Measurements from ENCODE around the gene FAM200C. TPM values are rescaled to one million over a fixed set of nuclear protein-coding genes. Genes with fewer than 3 reads are reported as not detected.

FAM200C gene
- 3.2 TPM for total RNA-seq (ENCODE audit: unreplicated experiment)
- long read RNA-seq, transcript ZBED8-201 (2 exons, 2,851 nt) = major isoform, 5 of 6 reads
- long read RNA-seq, partial matches to known transcripts = 0 of 6 reads
- long read RNA-seq, other reads (novel, unspliced or antisense) = 1 of 6 reads

DNA sequence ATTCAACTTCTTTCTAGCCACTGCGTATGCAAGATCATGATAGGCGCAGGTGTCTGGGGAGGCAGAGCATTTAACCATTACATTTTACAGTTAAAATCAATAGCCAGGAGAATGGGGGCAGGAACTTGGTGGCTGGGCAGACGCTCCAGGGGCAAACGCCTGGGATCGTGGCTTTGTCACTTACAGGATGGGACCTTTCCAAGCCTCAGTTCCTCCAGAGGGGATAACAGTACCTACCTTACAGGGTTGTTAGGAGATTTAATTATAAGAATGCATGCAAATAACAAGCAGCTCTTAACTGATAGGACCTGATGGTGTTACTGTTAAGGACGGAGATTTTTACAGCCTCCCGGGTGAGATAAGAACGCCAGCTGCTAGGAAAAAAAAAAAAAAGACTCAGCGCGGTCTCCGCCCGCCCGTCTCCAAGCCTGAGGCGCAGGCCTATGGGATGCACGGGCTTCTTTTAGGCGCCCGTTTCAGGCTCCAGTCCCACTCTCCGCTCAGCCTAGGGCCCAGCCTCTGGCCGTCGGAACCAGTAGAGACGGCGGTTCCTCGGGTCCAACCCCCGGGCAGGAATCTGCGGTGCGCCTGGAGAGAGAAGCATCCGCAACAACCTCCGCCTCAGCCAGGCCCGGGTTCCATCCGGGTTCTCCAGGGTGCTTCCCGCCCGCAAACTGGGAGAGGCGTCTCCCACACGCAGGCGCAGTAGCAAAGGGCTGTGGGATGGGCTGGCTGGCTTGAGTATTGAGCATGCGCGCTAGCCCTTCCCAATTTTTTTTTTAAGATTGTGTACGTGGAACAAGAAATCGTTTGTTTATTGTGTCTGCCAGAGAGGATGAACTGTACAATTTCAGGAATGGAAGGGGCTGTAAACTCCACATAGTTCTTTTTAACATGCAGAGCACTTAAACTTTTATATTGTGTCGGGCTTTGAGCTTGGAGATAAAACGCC is at the start of gene FAM200C:
Gene FAM200C (minus strand): TSS at position 653 of the 952 bp plus-strand sequence. CDS start 4,564 bp downstream, outside the sequence.
- TF ChIP-seq, protein P1, sequence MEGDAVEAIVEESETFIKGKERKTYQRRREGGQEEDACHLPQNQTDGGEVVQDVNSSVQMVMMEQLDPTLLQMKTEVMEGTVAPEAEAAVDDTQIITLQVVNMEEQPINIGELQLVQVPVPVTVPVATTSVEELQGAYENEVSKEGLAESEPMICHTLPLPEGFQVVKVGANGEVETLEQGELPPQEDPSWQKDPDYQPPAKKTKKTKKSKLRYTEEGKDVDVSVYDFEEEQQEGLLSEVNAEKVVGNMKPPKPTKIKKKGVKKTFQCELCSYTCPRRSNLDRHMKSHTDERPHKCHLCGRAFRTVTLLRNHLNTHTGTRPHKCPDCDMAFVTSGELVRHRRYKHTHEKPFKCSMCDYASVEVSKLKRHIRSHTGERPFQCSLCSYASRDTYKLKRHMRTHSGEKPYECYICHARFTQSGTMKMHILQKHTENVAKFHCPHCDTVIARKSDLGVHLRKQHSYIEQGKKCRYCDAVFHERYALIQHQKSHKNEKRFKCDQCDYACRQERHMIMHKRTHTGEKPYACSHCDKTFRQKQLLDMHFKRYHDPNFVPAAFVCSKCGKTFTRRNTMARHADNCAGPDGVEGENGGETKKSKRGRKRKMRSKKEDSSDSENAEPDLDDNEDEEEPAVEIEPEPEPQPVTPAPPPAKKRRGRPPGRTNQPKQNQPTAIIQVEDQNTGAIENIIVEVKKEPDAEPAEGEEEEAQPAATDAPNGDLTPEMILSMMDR (IDR thresholded peaks at IDR 0.05; ENCODE audit: unreplicated experiment) = no peak
- DNase-seq (ENCODE audit: low spot score) = peak; percentile 89
- H3K4me1 Mint-ChIP-seq (ENCODE audit: unreplicated experiment) = peaks cover 10% of the 10 kb centered on the region
- peak within 1 kb of the TSS; percentile 93 for H3K27ac Mint-ChIP-seq (ENCODE audit: unreplicated experiment)
- peak within 1 kb of the TSS; percentile 95 for H3K4me3 Mint-ChIP-seq (ENCODE audit: unreplicated experiment)
- H3K36me3 Mint-ChIP-seq (ENCODE audit: low read depth, unreplicated experiment) = peaks cover 12% of the 10 kb centered on the region
- H3K9me3 Mint-ChIP-seq (ENCODE audit: unreplicated experiment) = no peaks in the 10 kb centered on the region
- H3K27me3 Mint-ChIP-seq (ENCODE audit: unreplicated experiment) = peaks cover 2% of the 10 kb centered on the region

DNA sequence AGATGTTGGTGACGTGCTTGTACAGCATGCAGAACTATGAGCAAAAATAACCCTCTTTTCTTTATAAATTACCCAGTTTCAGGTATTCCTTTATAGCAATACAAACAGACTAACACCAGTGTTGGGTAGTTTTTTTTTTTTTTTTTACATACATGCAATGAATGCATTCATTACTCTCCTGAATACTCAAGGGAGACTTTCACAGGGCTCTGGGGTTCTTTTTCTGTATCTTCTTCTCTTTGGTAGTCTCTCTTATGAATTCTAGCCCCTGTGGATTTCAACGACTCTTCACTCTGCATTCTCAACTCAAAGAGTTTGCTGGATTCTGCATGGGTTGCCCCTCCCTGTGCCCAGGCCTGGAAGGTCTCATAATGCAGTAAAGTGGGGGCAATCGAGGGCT is 49.6 kb upstream of the FAM200C start:
- no peaks in the 10 kb centered on the region for H3K36me3 Mint-ChIP-seq (ENCODE audit: low read depth, unreplicated experiment)
- no peak overlapping the region for H3K4me3 Mint-ChIP-seq (ENCODE audit: unreplicated experiment)
- no peaks in the 10 kb centered on the region for H3K9me3 Mint-ChIP-seq (ENCODE audit: unreplicated experiment)
- H3K27me3 Mint-ChIP-seq (ENCODE audit: unreplicated experiment) = peaks cover 2% of the 10 kb centered on the region
- no peak overlapping the region for H3K27ac Mint-ChIP-seq (ENCODE audit: unreplicated experiment)
- peaks cover 14% of the 10 kb centered on the region for H3K4me1 Mint-ChIP-seq (ENCODE audit: unreplicated experiment)
- no peak for DNase-seq (ENCODE audit: low spot score)
- TF ChIP-seq, protein P1 (IDR thresholded peaks at IDR 0.05; ENCODE audit: unreplicated experiment) = no peak

DNA sequence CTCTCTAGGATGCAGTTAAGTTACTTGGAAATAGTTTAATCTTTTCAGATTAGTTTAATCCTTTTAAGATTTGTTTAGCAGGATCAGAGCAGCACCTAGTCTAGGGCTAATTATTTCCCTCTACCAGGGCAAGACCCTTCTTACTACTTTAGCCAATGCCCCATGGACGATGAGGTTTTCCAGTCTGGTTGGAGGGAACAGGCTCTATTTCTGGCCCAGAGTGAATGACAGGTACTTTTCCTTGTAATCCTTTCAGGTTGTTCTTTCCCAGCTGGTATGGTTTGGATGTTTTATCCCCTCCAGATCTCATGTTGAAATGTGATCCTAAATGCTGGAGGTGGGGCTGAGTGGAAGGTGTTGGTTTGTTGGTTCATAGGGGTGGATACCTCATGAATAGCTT is 49.0 kb upstream of the FAM200C start:
- no peak overlapping the region for H3K27ac Mint-ChIP-seq (ENCODE audit: unreplicated experiment)
- TF ChIP-seq, protein P1 (IDR thresholded peaks at IDR 0.05; ENCODE audit: unreplicated experiment) = no peak
- DNase-seq (ENCODE audit: low spot score) = no peak
- no peak overlapping the region for H3K4me3 Mint-ChIP-seq (ENCODE audit: unreplicated experiment)
- no peaks in the 10 kb centered on the region for H3K36me3 Mint-ChIP-seq (ENCODE audit: low read depth, unreplicated experiment)
- no peaks in the 10 kb centered on the region for H3K9me3 Mint-ChIP-seq (ENCODE audit: unreplicated experiment)
- H3K27me3 Mint-ChIP-seq (ENCODE audit: unreplicated experiment) = peaks cover 2% of the 10 kb centered on the region
- H3K4me1 Mint-ChIP-seq (ENCODE audit: unreplicated experiment) = peaks cover 10% of the 10 kb centered on the region

DNA sequence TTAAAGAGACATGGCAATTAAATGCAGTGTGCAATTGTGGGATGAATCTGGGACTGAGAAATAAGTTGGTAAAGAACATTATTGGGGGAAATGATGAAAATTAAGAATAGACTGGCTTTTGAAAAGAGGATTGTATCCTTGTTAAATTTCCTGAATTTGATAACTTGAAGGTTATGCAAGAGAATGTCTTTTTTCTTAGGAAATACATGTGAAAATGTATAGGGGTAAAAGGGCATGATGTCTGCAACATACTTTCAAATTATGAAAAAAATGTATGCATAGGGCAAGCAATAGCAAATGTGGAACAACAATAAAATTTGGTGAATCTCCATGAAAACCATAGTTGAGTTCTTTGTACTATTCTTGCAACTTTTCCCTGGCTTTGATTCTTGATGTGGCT is 45.9 kb upstream of the FAM200C start:
- H3K36me3 Mint-ChIP-seq (ENCODE audit: low read depth, unreplicated experiment) = no peaks in the 10 kb centered on the region
- no peaks in the 10 kb centered on the region for H3K9me3 Mint-ChIP-seq (ENCODE audit: unreplicated experiment)
- H3K4me1 Mint-ChIP-seq (ENCODE audit: unreplicated experiment) = peaks cover 5% of the 10 kb centered on the region
- no peak overlapping the region for H3K27ac Mint-ChIP-seq (ENCODE audit: unreplicated experiment)
- H3K4me3 Mint-ChIP-seq (ENCODE audit: unreplicated experiment) = no peak overlapping the region
- DNase-seq (ENCODE audit: low spot score) = no peak
- peaks cover 1% of the 10 kb centered on the region for H3K27me3 Mint-ChIP-seq (ENCODE audit: unreplicated experiment)
- TF ChIP-seq, protein P1 (IDR thresholded peaks at IDR 0.05; ENCODE audit: unreplicated experiment) = no peak

DNA sequence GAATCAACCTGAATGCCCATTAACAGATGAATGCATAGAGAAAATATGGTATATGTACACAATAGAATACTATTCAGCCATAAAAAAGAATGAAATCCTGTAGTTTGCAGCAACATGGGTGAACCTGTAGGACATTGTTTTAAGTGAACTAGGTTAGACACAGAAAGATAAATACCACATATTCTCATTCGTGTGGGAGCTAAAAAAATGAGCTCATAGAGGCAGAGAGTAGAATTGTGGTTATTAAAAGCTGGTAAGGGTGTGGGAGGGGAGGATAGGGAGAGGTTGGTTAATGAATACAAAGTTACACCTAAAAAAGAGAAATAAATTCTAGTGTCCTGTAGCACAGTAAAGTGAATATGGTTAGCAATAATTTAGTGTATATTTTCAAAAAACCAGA is 45.3 kb upstream of the FAM200C start:
- peaks cover 1% of the 10 kb centered on the region for H3K27me3 Mint-ChIP-seq (ENCODE audit: unreplicated experiment)
- no peak overlapping the region for H3K27ac Mint-ChIP-seq (ENCODE audit: unreplicated experiment)
- H3K4me3 Mint-ChIP-seq (ENCODE audit: unreplicated experiment) = no peak overlapping the region
- H3K9me3 Mint-ChIP-seq (ENCODE audit: unreplicated experiment) = no peaks in the 10 kb centered on the region
- H3K4me1 Mint-ChIP-seq (ENCODE audit: unreplicated experiment) = peaks cover 3% of the 10 kb centered on the region
- no peak for DNase-seq (ENCODE audit: low spot score)
- TF ChIP-seq, protein P1 (IDR thresholded peaks at IDR 0.05; ENCODE audit: unreplicated experiment) = no peak
- H3K36me3 Mint-ChIP-seq (ENCODE audit: low read depth, unreplicated experiment) = no peaks in the 10 kb centered on the region
